HG02623 (cell line): ENCODE data around the gene ALOX15.
"Not testable (repeated sequence)": the region's sequence is repeated elsewhere in the genome, so short reads cannot be mapped to it uniquely, and the experiment has no call there.

Source experiments
- ATAC-seq: cut with Tn5 transposase; IDR thresholded peaks from one replicate; pipeline ENCODE4 v1.9.1; 2021; ENCODE audit warnings: moderate library complexity; ENCODE audit not compliant: unreplicated experiment

Gene ALOX15

DNA sequence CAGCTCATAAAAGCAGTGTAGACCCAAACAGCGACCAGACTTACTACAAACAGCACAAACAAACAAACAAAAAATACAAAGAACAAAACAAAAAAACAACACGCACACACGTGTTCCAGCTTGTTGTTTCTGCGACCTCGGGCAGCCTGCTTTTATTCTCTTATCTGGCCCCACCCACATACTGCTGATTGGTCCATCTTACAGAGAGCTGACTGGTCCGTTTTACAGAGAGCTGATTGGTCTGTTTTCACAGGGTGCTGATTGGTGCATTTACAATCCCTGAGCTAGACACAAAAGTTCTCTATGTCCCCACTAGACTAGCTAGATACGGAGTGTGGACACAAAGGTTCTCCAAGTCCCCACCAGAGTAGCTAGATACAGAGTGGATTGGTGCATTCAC, 14.5 kb upstream of the ALOX15 start:
- not testable (repeated sequence) for ATAC-seq

DNA sequence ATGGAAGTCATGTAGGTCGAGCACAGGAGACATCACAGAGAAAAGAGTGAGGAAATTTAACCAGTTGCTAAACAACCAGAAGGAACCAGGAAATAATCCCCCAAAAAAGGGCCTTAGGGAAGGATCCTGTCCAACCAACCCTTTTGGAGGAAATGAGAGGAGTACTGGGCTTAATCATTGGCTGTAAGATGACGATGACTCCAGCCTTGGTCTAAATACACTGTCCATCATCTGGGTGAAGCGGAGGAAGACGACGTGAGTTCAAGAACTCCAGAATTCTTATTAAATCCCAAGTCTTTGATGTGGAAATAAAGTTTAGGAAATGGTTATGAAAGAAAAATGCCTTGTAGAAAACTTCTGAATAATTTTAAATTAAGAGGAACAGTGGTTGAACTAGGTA, 11.5 kb upstream of the ALOX15 start:
- ATAC-seq: no peak

DNA sequence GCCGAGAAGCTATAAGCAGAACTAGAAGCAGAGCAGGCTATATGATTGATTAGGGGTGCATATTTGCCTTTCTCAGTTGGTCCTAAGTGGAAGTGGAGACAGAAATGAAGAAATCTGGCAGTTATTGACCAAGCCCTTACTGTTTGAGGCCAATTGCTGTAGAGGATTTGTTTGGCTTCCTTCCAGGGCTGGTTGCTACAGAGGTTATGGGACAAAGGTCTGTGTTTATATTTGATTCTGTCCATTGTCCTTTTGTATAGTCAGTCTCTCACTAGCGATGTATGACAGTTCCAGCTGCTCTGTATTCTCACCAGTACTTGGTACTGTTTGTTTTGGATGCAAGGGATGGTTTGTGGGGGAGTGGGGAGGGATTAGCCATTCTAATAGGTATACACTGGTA, 7.3 kb upstream of the ALOX15 start:
- no peak for ATAC-seq

DNA sequence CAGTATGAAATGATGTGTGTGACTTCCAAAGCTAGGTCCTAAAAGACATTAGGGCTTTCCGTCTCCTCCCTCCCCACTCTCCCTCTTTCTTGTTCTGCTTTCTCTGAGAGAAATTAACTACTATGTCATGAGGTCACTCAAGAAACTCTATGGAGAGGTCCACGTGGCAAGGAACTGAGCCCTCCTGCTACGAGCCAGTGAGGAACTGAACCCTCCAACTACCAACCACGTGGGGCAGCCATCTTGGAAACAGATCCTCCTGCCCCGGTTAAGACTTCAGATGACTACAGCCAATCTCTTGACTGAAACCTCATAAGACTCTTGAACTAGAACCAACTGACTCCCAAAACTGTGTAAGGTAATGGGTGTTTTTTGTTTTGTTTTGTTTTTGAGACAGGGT, 4.2 kb upstream of the ALOX15 start:
- ATAC-seq: no peak

DNA sequence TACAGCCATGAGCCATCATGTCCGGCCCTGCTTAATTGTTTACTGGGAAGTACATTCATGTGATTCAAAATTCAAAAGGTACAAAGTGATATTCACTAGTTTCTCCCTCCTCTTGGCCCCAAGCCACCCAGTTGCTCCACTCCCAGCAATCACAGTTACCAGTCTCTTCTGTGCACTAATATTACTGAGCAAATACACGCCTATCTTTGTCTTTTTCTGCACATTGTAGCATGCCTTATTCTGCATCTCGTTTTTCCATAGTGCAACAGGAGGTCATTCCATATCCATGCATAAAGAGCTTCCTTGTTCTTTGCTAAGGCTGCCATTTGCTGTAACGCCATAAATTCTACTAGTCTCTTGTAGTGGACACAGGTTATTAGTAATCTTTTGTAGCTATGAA, 2.2 kb upstream of the ALOX15 start:
- no peak for ATAC-seq

DNA sequence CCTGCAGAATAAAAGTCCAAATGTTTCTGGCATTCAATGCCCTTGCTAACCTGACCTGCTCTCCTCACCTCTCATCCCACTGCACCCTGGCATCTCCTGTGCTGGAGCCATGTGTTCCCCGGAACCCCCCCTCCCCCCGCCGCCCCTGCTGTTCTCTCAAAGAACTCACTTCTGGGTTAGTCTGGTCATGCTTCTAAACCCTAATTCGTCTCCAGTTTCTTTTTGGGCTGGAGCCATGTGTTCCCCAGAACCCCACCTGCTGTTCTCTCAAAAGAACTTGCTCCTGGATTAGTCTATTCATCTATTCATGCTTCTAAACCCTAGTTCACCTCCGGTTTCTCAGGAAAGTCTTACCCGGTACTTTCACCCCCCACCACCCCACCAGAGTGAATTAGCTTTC, 808 bp upstream of the ALOX15 start:
- ATAC-seq: no peak

DNA sequence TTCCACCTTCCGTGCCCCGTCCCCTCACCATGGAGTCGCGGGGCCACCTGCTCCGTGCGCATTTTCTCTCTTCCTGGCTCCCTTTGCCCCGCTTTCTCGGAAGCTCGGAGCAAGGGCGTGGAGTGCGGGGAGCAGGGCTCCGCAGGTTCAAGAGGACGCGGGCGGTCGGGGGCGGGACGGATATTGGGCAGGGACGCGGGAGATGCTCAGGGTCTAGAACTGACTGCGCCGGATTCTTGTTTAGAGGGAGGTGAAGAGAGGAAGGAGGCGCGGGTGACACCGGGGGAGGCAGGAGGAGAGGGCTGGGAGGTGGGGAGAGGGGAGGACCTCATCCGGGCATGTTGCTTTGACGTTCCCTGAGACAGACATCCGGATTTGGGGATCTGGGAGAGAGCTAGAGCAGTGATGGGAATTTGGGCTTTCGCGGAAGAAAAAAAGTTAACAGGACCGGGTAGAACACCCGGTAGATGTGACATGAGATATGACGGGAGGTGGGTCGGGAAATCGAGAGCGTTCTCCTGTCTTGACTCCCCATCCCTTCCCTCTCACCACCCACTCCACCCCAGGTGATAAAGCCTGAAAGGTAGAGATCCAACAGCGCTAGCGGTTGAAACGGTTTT, 799 bp downstream of the ALOX15 start:
- ATAC-seq: not testable (repeated sequence)

DNA sequence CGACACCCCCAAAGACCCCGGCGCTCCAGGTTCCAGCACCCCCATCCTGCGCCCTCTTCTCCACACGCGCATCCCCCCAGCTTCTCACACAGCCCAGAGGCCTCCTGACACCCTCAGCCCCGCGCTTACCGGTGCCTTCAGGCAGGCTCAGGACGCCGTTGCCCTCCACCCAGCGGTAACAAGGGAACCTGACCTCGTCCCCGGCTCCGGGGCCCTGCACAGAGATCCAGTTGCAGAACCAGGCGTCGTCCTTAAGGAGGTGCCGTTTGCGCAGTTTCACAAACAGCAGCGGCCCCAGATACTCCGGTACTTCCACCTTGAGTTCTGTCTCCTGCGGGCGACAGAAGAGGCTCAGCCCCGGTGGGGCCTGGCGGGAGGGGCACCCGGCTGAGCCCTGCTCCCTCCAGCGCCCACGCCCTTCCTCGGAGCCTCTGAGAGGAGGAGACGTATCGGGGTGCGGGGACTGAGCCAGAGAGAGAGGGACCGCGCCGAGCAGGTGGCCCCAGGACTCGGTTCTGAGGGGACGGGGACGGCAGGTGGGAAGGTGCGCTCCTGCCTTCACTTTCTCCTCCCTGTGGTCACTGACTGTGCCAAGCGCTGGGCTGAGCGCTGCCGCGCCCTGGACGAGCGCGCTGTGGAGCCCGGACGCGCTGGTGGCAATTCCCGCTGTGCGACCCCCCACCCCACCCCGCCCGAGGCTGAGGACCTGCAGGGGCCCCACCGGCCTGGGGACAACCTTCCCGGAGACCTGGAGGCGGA, 2.0 kb downstream of the ALOX15 start:
- not testable (repeated sequence) for ATAC-seq

DNA sequence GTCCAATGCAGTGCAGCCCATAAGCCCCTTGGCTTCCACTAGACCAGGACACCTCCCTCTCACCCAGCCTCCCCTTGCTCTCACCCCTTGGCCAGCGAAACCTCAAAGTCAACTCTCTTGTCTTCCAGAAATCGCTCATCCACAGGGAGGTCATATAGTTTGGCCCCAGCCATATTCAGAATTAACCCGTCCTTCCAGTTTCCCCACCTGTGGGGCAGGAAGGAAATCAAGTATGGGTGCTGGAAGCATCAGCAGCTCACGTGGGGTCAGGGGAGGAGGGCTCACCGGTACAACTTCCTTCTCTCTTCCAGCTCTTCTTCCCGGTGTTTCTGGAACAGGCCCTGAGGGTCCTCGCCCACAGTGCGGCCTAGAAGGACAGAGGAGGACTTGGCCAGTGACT, 2.7 kb downstream of the ALOX15 start:
- ATAC-seq: not testable (repeated sequence)

DNA sequence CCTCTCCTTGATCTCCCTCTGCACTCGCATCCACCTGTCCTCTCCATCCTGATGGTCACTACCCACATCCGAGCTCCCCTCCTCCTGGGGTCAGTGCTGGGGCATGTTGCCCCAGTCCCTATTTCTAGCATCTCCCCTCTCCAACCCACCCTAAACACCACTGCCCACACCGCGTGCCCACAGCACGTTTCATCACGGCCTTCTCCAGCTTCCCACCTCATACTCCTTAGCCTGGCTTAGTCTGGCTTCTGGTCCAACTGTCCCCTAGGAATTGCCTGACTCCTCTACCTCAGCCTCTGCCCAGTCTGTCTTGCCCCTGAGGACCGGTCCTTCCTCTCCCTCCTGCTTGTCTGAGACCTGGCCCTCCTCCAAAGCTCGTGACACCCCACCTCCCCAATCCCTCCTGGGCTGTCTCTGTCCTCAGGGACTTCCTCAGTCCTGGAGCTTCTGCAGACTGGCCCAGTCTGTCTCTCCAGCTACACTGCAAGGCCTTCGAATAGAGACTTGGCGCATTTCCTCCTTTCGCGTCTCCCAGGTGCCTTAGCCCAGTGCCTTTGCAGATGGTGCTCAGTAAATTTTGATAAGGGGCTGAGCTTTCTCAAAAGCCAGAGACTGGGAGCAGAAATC, 4.9 kb downstream of the ALOX15 start:
- no peak for ATAC-seq

DNA sequence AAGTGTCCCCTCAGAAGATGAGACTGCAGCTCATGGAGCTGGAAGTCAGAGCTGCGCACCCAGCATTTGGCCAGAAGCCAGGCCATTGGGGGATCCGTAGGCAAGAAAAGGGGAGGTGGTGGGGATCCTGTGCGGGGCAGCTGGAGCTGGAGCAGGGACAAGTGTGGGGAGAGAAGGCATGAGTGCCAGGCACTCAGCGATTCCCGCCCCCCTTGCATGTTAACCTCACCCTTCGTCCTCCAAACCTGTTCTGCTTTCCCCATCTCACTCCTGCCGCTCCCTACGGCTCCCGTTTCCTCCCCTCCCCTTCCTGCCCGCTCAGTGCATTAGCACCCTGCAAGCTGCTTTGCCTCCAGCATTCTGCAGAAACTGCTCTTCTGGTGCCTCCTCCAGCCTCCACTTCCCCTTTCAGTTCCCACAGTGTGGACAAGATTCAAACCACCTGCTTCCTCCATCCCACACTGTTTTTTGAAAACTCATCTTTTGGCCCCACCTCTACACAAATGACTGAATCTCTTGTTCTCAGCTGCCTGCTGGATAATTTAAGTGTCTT, 5.6 kb downstream of the ALOX15 start:
- ATAC-seq: no peak

DNA sequence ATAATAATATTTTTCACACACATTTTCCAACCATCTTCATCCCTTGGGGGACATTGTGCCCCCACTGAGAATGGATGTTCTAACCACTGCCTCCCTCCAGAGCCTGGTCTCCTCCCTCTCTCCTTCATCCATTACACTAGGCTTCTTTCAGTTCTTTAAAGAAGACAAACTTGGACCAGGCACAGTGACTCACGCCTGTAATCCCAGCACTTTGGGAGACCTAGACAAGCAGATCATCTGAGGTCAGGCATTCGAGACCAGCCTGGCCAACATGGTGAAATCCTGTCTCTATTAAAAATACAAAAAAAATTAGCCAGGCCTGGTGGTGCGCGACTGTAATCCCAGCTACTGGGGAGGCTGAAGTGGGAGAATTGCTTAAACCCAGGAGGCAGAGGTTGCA, 6.5 kb downstream of the ALOX15 start:
- no peak for ATAC-seq

DNA sequence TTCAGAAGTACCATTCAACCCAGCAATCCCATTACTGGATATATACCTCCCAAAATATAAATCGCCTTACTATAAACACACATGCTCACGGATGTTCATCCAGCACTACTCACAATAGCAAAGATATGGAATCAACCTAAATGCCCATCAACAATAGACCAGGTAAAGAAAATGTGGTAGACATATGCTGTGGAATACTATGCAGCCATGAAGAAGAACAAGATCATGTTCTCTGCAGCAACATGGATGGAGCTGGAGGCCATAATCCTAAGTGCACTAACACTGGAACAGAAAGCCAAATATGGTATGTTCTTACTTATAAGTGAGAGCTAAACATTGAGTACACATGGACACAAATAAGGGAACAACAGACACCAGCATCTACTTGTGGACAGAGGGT, 7.8 kb downstream of the ALOX15 start:
- no peak for ATAC-seq

DNA sequence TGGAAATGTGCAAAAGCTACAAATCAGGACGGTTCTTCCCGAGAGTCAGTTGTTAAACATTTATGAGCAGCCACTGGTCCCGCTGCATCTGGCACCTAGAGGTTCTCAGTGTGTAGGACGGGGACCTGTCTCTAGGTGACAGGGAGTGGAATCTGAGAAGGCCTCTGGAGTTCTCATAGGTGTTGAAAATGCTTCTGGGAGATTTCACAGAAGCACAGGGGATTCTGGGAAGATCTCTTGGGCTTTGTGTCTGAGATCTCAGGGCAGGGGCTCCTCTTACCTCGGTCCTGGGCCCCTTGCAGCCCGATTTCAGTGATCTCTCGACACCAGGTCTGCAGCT, 8.9 kb downstream of the ALOX15 start:
- ATAC-seq: no peak

DNA sequence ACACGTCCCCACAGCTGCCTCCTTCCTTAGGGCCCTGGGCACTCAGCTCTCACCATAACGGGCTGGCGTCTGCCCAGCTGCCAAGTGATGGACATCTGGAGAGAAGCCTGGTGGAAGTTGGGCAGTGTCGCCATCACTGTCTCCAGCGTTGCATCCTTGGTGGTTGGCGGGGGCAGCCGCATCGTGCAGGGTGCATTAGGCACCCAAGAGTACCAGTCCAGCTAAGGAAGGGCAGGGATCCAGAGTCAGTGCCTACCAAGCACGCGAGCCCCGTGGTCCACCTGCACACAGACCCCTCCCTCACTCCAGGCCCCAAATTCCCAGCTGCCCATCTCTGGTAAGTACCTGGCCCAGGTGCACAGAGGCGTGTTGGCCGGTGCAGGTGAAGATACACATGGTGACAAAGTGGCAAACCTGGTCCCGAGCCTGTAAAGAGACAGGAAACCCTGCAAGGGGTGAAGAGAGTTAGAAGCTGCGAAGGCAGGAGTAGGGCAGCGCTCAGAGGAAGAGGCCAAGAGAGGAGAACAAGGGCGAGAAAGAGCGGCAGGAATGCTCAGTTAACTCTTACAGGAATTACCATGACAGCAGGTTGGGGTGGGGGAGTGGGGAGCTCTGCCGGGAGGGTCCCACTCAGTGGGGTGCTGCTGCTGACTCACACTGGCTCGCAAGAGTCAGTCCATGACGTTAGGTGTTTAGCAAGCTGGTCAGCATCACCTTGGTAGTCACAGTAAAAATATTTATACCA, 9.5 kb downstream of the ALOX15 start:
- no peak for ATAC-seq

DNA sequence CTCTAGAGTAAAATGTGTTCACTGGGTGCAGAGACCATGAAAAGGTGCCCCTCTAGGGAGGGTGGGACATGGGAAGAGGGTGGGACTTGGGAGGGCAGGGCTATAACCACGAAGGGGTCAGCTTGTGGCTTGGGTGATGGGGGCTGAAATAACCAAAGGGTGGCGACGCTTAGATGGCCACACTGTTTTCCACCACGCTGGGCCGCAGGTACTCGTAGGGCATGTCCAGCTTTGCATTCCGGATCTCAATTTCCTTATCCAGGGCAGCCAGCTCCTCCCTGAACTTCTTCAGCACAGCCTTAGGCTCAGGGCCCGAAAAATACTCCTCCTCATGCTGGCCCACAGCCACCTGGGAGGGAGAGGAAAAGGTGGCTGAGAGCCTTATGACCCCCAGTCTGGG, 10.0 kb downstream of the ALOX15 start:
- no peak for ATAC-seq

DNA sequence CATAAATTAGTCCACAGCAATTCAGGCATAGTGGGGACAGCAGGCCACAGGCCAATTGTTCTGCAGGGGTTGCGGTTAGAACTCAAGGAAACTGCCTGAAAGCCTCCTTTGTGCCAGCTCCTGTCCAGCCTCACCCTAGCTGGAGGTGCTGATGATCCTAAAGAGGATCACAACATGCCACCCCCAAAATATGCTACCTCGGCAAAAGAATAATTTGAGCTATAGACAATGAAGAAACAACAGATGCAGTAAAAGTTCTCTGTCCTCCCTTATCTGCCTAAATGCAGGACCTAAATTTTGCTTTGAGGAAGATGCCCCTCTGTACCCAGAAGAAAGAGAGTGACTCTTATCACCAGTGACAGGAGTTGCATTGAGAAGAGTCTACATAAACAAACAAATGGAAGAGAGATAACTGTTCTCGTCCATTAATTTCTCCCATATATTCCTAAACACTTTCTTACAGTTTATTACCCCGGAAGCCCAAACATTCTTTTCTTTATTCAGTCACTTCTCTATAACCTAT, 14.7 kb downstream of the ALOX15 start:
- ATAC-seq: no peak

DNA sequence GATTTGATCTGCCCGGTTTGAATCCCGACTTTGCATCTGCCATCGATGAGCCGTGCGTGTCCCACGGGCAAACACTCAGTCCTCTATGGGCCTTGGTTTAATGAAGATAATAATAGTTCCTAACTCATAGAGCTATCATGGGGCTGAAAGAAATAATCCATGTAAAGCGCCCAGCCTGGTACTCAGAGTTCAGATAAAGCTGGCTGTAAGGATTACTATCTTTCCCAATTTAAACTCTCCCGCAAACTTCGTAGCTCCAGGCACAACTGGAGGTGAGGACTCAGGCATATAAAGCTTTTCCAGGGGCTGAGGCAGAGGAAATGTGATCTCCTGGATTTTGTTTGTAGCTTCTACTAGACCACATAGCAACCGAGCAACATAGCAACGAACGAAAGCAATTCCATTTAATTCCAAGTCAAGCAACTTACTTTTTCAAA, 16.3 kb downstream of the ALOX15 start:
- no peak for ATAC-seq

DNA sequence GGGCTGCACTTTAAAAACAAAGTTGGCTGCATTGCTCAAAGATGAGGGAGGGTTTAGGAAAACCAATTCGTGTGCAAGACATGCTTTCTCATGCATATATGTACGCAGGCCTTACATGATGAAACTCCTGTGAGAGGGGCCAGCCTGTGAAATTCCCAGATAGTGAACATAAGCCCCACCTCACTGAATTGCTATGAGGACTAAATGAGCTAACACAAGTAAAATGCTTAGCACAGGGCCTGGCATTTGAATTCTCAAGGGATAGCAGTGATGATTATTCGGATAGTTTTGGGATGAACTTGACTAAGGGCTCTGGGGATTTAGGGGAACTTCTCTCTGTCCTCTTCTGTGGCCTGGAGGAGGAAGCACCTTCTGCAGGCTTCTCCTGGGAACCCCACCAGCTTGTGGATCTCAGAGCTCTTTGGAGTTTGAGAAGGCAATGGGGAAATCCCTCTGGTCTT, 17.0 kb downstream of the ALOX15 start:
- not testable (repeated sequence) for ATAC-seq

DNA sequence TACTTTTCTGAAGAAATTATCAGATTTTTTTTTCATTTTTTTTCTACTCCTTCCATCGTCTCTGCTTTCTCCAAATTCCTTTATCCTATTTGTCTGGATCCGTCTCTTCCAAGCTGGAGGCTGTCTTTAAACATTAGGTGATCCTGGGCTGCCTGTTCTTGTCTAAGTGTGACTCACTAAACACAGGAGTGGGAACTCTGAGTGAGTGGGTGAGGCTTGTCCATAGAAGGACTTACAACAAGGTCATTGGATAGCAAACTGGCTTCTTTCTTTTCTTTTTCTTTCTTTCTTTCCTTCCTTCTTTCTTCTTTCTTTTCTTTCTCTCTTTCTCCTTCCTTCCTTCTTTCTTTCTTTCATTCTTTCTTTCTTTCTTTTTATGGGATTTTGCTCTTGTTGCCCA, 18.2 kb downstream of the ALOX15 start:
- no peak for ATAC-seq

DNA sequence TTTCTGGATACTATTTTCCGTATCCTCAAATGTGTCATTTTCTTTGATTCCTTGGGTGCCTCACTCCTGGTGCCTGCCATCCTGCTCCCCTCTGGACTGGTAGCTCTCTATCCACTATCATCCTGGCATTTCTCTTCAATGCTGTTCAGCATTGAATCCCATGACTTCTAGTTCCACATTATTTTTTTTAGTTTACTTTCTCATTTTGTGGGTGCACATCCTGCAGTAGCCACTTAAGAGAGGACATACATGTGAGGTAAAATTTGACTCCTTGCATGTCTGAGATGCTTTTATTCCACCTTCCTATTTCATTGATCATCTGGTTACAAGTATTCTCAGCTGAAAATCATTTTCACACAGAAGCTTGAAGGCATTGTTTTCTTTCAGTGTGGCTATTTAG, 19.1 kb downstream of the ALOX15 start:
- ATAC-seq: no peak
